ENCODE data around the gene FBN2.

DNA sequence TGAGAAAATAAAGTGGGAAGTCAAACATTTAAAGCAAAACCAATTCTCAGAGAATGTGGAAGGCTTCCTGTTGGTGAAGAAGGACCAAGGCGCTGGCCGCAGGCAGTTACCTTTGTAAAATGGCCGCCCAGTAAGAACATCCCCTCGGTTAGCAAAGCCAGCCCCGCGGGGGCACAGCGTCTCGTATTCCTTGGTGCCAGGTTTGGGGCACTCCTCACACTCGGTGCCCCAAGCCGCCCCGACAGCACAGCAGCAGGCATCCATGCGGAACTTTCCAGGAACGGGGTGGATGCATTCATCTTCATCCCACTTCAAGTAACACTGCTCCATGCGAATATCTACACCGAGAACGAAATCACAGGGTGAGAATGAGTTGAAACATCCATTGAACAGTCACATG, 192.8 kb downstream of the FBN2 start:
- TF ChIP-seq, protein P1, sequence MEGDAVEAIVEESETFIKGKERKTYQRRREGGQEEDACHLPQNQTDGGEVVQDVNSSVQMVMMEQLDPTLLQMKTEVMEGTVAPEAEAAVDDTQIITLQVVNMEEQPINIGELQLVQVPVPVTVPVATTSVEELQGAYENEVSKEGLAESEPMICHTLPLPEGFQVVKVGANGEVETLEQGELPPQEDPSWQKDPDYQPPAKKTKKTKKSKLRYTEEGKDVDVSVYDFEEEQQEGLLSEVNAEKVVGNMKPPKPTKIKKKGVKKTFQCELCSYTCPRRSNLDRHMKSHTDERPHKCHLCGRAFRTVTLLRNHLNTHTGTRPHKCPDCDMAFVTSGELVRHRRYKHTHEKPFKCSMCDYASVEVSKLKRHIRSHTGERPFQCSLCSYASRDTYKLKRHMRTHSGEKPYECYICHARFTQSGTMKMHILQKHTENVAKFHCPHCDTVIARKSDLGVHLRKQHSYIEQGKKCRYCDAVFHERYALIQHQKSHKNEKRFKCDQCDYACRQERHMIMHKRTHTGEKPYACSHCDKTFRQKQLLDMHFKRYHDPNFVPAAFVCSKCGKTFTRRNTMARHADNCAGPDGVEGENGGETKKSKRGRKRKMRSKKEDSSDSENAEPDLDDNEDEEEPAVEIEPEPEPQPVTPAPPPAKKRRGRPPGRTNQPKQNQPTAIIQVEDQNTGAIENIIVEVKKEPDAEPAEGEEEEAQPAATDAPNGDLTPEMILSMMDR (IDR thresholded peaks at IDR 0.05): no peak
- TF ChIP-seq POLR2A (IDR thresholded peaks at IDR 0.05): no peak
- TF ChIP-seq EP300 (IDR thresholded peaks at IDR 0.05): no peak
